Peyer's patch (tissue), 4 donors: ENCODE measurements around the gene ALMS1. TPM values are rescaled to one million over a fixed set of nuclear protein-coding genes. Genes with fewer than 3 reads are reported as not detected.

Experiments
- DNase-seq, 3 donors: peaks; one replicate each; pipeline ENCODE4 v3.0.0-alpha.2; 2017 to 2019
- H3K27ac ChIP-seq, 4 donors: fragments of 200-600 bp; sonication (generic); one replicate each; pipeline ENCODE4 v1.5.1; 2016 to 2019
- H3K27me3 ChIP-seq, 2 donors: fragments of 200-600 bp; sonication (generic); one replicate each; pipeline ENCODE4 v1.5.1; 2019
- H3K36me3 ChIP-seq, 3 donors: fragments of 200-600 bp; sonication (generic); one replicate each; pipeline ENCODE4 v1.5.1; 2016 to 2019
- H3K4me1 ChIP-seq, 4 donors: fragments of 200-600 bp; sonication (generic); one replicate each; pipeline ENCODE4 v1.5.1; 2016 to 2019
- H3K4me3 ChIP-seq, 4 donors: fragments of 200-600 bp; sonication (generic); 1 replicate in 3 of 4; 2 replicates in 1 of 4; pipeline ENCODE4 v1.5.1; 2016 to 2019; ENCODE audit warnings: mild to moderate bottlenecking in 1 of 4
- H3K9me3 ChIP-seq, 4 donors: fragments of 200-600 bp; sonication (generic); one replicate each; pipeline ENCODE4 v1.5.1; 2016 to 2019; ENCODE audit warnings: mild to moderate bottlenecking in 1 of 4
- CTCF ChIP-seq, 6 experiments: fragments of 450-650 bp in 4 of 6; fragments of 200-600 bp in 2 of 6; sonication (generic) in 1 of 6; IDR thresholded peaks; one replicate each; pipeline ENCODE4 v1.5.1; 2017 to 2019; ENCODE audit warnings: antibody characterized with exemption in 6 of 6, mild to moderate bottlenecking in 3 of 6, moderate library complexity in 1 of 6
- POLR2A ChIP-seq, 2 donors: fragments of 450-650 bp; IDR thresholded peaks; one replicate each; pipeline ENCODE4 v1.5.1; 2017; ENCODE audit warnings: antibody characterized with exemption in 2 of 2, mild to moderate bottlenecking in 2 of 2, moderate library complexity in 2 of 2
- total RNA-seq, 4 donors: library from RNA; depleted of rRNA; stranded (reverse); fragments of >200 nt; gene quantifications; one replicate each; pipeline ENCODE4 v1.1.0, GENCODE V29; 2016

Gene ALMS1
- total RNA-seq, 4 donors from 2014 or later, result 22.9 to 98.2 (median 44.9) TPM

GRCh38 chr2:73386342-73386868 is 769 bp downstream of the ALMS1 start:
- H3K4me3 ChIP-seq, result peak overlapping the region; percentile 76 to 96 (median 86)
- TF ChIP-seq POLR2A (IDR thresholded peaks at IDR 0.05) (no peak), CTCF (IDR thresholded peaks at IDR 0.05) (no peak)
- no peak for DNase-seq
- peaks cover 0 to 13% (median 0%) of the 10 kb centered on the region in 4 donors for H3K4me1 ChIP-seq
- H3K36me3 ChIP-seq, result no peaks in the 10 kb centered on the region
- no peaks in the 10 kb centered on the region for H3K27me3 ChIP-seq
- peak overlapping the region; percentile 92 to 98 (median 96) for H3K27ac ChIP-seq
- H3K9me3 ChIP-seq, result no peaks in the 10 kb centered on the region

GRCh38 chr2:73386894-73387636 is 1.4 kb downstream of the ALMS1 start:
- Histone ChIP-seq H3K27ac (peak overlapping the region in 1 of 4 donors; percentile 95), H3K36me3 (no peaks in the 10 kb centered on the region), H3K27me3 (no peaks in the 10 kb centered on the region), H3K4me3 (peak overlapping the region; percentile 76 to 96 (median 86)), H3K4me1 (peaks cover 0 to 13% (median 0%) of the 10 kb centered on the region in 4 donors), H3K9me3 (no peaks in the 10 kb centered on the region)
- TF ChIP-seq POLR2A (IDR thresholded peaks at IDR 0.05), result no peak
- no peak for TF ChIP-seq CTCF (IDR thresholded peaks at IDR 0.05)
- no peak for DNase-seq

GRCh38 chr2:73402386-73403103 is 16.9 kb downstream of the ALMS1 start:
- no peaks in the 10 kb centered on the region for H3K4me1 ChIP-seq
- no peak overlapping the region for H3K27ac ChIP-seq
- no peak for DNase-seq
- H3K36me3 ChIP-seq, result no peaks in the 10 kb centered on the region
- no peak overlapping the region for H3K4me3 ChIP-seq
- peaks cover 0 to 4% (median 0%) of the 10 kb centered on the region in 4 donors for H3K9me3 ChIP-seq
- no peaks in the 10 kb centered on the region for H3K27me3 ChIP-seq
- no peak for TF ChIP-seq CTCF (IDR thresholded peaks at IDR 0.05)
- no peak for TF ChIP-seq POLR2A (IDR thresholded peaks at IDR 0.05)

GRCh38 chr2:73403237-73403636 is 17.6 kb downstream of the ALMS1 start:
- DNase-seq, result no peak
- Histone ChIP-seq H3K9me3 (peaks cover 0 to 4% (median 0%) of the 10 kb centered on the region in 4 donors), H3K27ac (no peak overlapping the region), H3K4me1 (no peaks in the 10 kb centered on the region), H3K4me3 (no peak overlapping the region), H3K27me3 (no peaks in the 10 kb centered on the region), H3K36me3 (no peaks in the 10 kb centered on the region)
- TF ChIP-seq CTCF (IDR thresholded peaks at IDR 0.05) (no peak), POLR2A (IDR thresholded peaks at IDR 0.05) (no peak)

GRCh38 chr2:73404409-73404808 is 18.8 kb downstream of the ALMS1 start:
- TF ChIP-seq CTCF (IDR thresholded peaks at IDR 0.05), result no peak
- no peak for TF ChIP-seq POLR2A (IDR thresholded peaks at IDR 0.05)
- no peak overlapping the region for H3K27ac ChIP-seq
- no peaks in the 10 kb centered on the region for H3K9me3 ChIP-seq
- no peaks in the 10 kb centered on the region for H3K27me3 ChIP-seq
- no peaks in the 10 kb centered on the region for H3K4me1 ChIP-seq
- DNase-seq, result no peak
- H3K36me3 ChIP-seq, result no peaks in the 10 kb centered on the region
- H3K4me3 ChIP-seq, result no peak overlapping the region
